ENCODE results near the gene TCP1.

Gene TCP1

DNA sequence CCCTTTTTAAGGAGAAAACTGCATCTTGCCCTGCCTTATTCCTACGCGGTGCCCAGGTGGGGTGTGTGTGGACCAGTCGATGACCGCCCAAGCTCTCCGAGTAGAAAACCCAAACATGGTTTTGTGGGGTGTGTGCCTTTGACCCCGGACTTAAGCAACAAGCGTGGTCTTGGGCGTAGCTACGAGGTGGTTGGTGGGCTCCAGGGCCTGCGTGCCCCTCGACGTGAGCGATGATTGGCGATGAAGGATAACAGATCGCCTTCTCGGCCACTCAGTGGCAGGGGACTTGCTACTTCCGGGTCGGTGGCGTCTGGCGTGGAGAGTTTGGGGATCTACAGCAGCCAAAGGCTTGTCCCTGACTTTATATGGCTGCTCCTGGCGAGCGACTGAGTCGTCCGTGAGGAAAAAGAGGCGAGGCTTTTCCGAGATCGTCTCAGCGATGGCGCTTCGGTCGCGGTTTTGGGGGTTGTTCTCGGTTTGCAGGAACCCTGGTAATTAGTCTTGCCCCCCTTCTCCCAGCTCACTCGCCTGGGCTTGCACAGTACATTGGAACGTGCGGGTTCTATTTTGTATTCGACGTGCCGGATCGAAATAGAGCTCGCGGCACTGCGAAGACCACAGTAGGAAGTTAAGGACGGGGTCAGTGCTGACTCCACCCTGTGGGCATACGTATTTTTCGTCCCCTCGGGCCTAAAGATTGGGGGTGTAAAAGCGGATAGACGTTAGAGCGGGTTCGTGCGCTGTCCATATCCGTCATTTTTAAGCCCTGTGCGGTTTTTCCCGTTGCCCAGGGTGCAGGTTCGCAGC is 950 bp upstream of the TCP1 start, which contains the start of gene MRPL18:
Gene MRPL18 (plus strand): TSS at position 319 of the 807 bp plus-strand sequence. CDS start 121 bp downstream, at position 440.
- Histone ChIP-seq H3K27me3 (ENCODE audit: insufficient read depth, poor library complexity, severe bottlenecking) (no peaks in the 10 kb centered on the region), H3K36me3 (ENCODE audit: low read depth) (peaks cover 78% of the 10 kb centered on the region), H3K9me3 (ENCODE audit: severe bottlenecking) (no peaks in the 10 kb centered on the region), H3K27ac (ENCODE audit: poor library complexity, severe bottlenecking) (peak within 1 kb of the TSS; percentile 69), H3K4me1 (ENCODE audit: insufficient read depth, poor library complexity, severe bottlenecking) (peaks cover 6% of the 10 kb centered on the region), H3K4me3 (ENCODE audit: severe bottlenecking) (peak within 1 kb of the TSS; percentile 56)
- DNase-seq (ENCODE audit: low spot score) (peak; percentile 98), ATAC-seq (ENCODE audit: low read depth) (peak; percentile 89)
- TF ChIP-seq, protein P1, sequence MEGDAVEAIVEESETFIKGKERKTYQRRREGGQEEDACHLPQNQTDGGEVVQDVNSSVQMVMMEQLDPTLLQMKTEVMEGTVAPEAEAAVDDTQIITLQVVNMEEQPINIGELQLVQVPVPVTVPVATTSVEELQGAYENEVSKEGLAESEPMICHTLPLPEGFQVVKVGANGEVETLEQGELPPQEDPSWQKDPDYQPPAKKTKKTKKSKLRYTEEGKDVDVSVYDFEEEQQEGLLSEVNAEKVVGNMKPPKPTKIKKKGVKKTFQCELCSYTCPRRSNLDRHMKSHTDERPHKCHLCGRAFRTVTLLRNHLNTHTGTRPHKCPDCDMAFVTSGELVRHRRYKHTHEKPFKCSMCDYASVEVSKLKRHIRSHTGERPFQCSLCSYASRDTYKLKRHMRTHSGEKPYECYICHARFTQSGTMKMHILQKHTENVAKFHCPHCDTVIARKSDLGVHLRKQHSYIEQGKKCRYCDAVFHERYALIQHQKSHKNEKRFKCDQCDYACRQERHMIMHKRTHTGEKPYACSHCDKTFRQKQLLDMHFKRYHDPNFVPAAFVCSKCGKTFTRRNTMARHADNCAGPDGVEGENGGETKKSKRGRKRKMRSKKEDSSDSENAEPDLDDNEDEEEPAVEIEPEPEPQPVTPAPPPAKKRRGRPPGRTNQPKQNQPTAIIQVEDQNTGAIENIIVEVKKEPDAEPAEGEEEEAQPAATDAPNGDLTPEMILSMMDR (IDR thresholded peaks at IDR 0.05; ENCODE audit: poor library complexity, severe bottlenecking), result no peak

DNA sequence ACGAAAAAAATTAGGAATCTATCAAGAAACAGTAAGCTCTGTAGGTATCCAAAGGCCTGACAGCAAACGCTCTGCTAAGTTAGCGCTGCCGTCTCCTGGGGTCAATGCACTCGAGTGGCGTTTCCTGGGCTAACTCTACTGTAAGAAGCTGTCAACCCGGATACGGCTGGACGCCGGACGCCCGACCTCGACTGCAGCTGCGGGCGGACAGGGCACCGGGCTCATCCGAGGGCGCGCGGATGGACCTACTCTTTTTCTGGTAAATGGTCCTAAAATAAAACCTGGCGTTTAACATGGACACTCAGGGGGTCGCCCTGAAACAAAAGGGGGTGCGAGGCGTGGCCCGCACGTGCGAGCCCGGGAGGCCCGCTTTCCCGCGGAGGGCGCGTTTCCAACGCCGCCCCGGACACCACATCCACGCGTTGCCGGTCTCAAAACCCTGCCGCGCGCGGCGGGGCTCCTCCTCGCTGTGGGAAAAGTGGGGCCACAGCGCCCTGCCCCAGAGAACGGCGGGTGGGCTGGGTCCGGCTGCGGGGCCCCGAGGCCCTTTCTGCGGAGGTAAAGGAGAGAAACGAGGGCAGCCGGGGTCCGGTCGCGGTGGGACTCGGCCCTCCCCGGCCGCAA is 537 bp downstream of the TCP1 start:
- peaks cover 6% of the 10 kb centered on the region for H3K4me1 ChIP-seq (ENCODE audit: insufficient read depth, poor library complexity, severe bottlenecking)
- H3K27ac ChIP-seq (ENCODE audit: poor library complexity, severe bottlenecking), result peak overlapping the region; percentile 69
- H3K4me3 ChIP-seq (ENCODE audit: severe bottlenecking), result peak overlapping the region; percentile 56
- H3K9me3 ChIP-seq (ENCODE audit: severe bottlenecking), result no peaks in the 10 kb centered on the region
- ATAC-seq (ENCODE audit: low read depth) (no peak), DNase-seq (ENCODE audit: low spot score) (no peak)
- TF ChIP-seq, protein P1 (IDR thresholded peaks at IDR 0.05; ENCODE audit: poor library complexity, severe bottlenecking), result no peak
- H3K36me3 ChIP-seq (ENCODE audit: low read depth), result peaks cover 78% of the 10 kb centered on the region
- H3K27me3 ChIP-seq (ENCODE audit: insufficient read depth, poor library complexity, severe bottlenecking), result no peaks in the 10 kb centered on the region

DNA sequence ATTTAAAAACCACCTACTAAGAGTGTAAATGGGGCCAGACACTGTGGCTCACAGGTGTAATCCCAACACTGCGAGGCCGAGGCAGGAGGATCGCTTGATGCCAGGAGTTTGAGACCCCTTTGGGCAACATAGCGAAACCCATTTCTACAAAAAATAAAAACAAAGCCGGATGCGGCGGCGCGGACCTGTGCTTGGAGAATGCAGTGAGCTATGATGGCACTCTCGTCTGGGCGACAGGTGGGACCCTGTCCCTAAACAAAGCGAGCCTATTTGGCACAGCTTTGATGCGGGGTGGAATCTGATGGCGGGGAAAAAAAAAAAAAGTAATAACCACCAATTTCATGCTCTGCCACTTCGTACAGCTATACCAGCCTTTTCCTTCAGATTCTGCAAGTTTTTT is 1.1 kb downstream of the TCP1 start:
- Histone ChIP-seq H3K4me1 (ENCODE audit: insufficient read depth, poor library complexity, severe bottlenecking) (peaks cover 6% of the 10 kb centered on the region), H3K27ac (ENCODE audit: poor library complexity, severe bottlenecking) (peak overlapping the region; percentile 69), H3K4me3 (ENCODE audit: severe bottlenecking) (peak overlapping the region; percentile 56), H3K36me3 (ENCODE audit: low read depth) (peaks cover 78% of the 10 kb centered on the region), H3K27me3 (ENCODE audit: insufficient read depth, poor library complexity, severe bottlenecking) (no peaks in the 10 kb centered on the region), H3K9me3 (ENCODE audit: severe bottlenecking) (no peaks in the 10 kb centered on the region)
- DNase-seq (ENCODE audit: low spot score), result no peak
- ATAC-seq (ENCODE audit: low read depth), result no peak
- TF ChIP-seq, protein P1 (IDR thresholded peaks at IDR 0.05; ENCODE audit: poor library complexity, severe bottlenecking), result no peak

DNA sequence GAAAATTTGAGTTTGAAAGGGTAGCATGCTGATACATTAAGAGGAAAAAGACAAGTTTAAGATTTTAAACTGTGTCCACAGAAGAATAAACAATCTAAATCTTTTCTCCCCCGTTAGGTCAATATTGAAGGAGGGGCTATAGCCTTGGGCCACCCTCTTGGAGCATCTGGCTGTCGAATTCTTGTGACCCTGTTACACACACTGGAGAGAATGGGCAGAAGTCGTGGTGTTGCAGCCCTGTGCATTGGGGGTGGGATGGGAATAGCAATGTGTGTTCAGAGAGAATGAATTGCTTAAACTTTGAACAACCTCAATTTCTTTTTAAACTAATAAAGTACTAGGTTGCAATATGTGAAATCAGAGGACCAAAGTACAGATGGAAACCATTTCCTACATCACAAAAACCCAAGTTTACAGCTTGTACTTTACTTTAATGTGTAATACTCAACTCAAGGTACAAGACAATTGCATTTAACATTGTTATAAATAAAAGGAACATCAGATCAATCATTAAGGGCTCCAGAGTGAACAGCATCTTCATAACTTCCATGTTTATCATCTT is 10.8 kb downstream of the TCP1 start:
- TF ChIP-seq, protein P1 (IDR thresholded peaks at IDR 0.05; ENCODE audit: poor library complexity, severe bottlenecking), result no peak
- Histone ChIP-seq H3K27ac (ENCODE audit: poor library complexity, severe bottlenecking) (no peak overlapping the region), H3K9me3 (ENCODE audit: severe bottlenecking) (no peaks in the 10 kb centered on the region), H3K36me3 (ENCODE audit: low read depth) (peaks cover 96% of the 10 kb centered on the region), H3K4me3 (ENCODE audit: severe bottlenecking) (no peak overlapping the region), H3K4me1 (ENCODE audit: insufficient read depth, poor library complexity, severe bottlenecking) (no peaks in the 10 kb centered on the region), H3K27me3 (ENCODE audit: insufficient read depth, poor library complexity, severe bottlenecking) (no peaks in the 10 kb centered on the region)
- DNase-seq (ENCODE audit: low spot score) (no peak), ATAC-seq (ENCODE audit: low read depth) (no peak)
